Astrocyte (in vitro differentiated cells and primary cell): Measurements from ENCODE around the gene SLC16A12. TPM values are rescaled to one million over a fixed set of nuclear protein-coding genes. Genes with fewer than 3 reads are reported as not detected.

ENCODE experiments used
- DNase-seq: peaks from one replicate; pipeline ENCODE4 v3.0.0-alpha.2; 2010; ENCODE audit warnings: low read depth
- FAIRE-seq: peaks from 2 replicates; lab custom pipeline; 2011; peaks lifted over from hg19 to GRCh38; lab: Jason Lieb, UNC
- H2AFZ ChIP-seq: 2 replicates; pipeline ENCODE4 v1.6.0; 2012; ENCODE audit warnings: low read depth, low read length, inconsistent platforms
- H3K27ac ChIP-seq: 2 replicates; pipeline ENCODE4 v1.5.1; 2011; ENCODE audit warnings: low read depth, low read length, inconsistent platforms
- H3K27me3 ChIP-seq: 2 replicates; pipeline ENCODE4 v1.6.0; 2011; ENCODE audit warnings: low read length, inconsistent platforms; ENCODE audit not compliant: insufficient read depth
- H3K36me3 ChIP-seq: 2 replicates; pipeline ENCODE4 v1.5.1; 2011; ENCODE audit warnings: low read length, inconsistent platforms; ENCODE audit not compliant: insufficient read depth
- H3K4me1 ChIP-seq: 2 replicates; pipeline ENCODE4 v1.5.1; 2011; ENCODE audit warnings: low read length, inconsistent platforms; ENCODE audit not compliant: insufficient read depth
- H3K4me2 ChIP-seq: 2 replicates; pipeline ENCODE4 v1.6.0; 2012; ENCODE audit warnings: low read length, inconsistent platforms
- H3K4me3 ChIP-seq: 2 replicates; pipeline ENCODE4 v1.5.1; 2011; ENCODE audit warnings: low read depth, mild to moderate bottlenecking, low read length, inconsistent platforms; ENCODE audit not compliant: insufficient read depth
- H3K79me2 ChIP-seq: 2 replicates; pipeline ENCODE4 v1.6.0; 2012; ENCODE audit warnings: mild to moderate bottlenecking, low read length, inconsistent platforms; ENCODE audit not compliant: insufficient read depth
- H3K9ac ChIP-seq: 2 replicates; pipeline ENCODE4 v1.6.0; 2012; ENCODE audit warnings: mild to moderate bottlenecking, low read length, inconsistent platforms
- H3K9me3 ChIP-seq: 2 replicates; pipeline ENCODE4 v1.5.1; 2012; ENCODE audit warnings: low read depth, mild to moderate bottlenecking, low read length, inconsistent platforms; ENCODE audit not compliant: insufficient read depth
- H4K20me1 ChIP-seq: 2 replicates; pipeline ENCODE4 v1.6.0; 2012; ENCODE audit warnings: low read length, inconsistent platforms; ENCODE audit not compliant: insufficient read depth
- H3K27ac Mint-ChIP-seq: one replicate; pipeline ENCODE4 v1.8.0; 2021; ENCODE audit warnings: mild to moderate bottlenecking, mixed read lengths; ENCODE audit not compliant: unreplicated experiment
- H3K27me3 Mint-ChIP-seq: one replicate; pipeline ENCODE4 v1.8.0; 2021; ENCODE audit warnings: low read depth, mixed read lengths; ENCODE audit not compliant: unreplicated experiment
- H3K36me3 Mint-ChIP-seq: one replicate; pipeline ENCODE4 v1.8.0; 2021; ENCODE audit warnings: low read depth, mixed read lengths; ENCODE audit not compliant: unreplicated experiment
- H3K4me1 Mint-ChIP-seq: one replicate; pipeline ENCODE4 v1.8.0; 2021; ENCODE audit warnings: low read depth, mixed read lengths; ENCODE audit not compliant: unreplicated experiment
- H3K4me3 Mint-ChIP-seq: one replicate; pipeline ENCODE4 v1.8.0; 2021; ENCODE audit warnings: mild to moderate bottlenecking, moderate library complexity, mixed read lengths; ENCODE audit not compliant: unreplicated experiment
- H3K9me3 Mint-ChIP-seq: one replicate; pipeline ENCODE4 v1.8.0; 2021; ENCODE audit warnings: mild to moderate bottlenecking, mixed read lengths; ENCODE audit not compliant: unreplicated experiment
- EZH2 ChIP-seq: IDR thresholded peaks from 2 replicates; pipeline ENCODE4 v1.6.1; 2012; ENCODE audit warnings: mild to moderate bottlenecking, low read length, inconsistent platforms; ENCODE audit not compliant: insufficient read depth
- total RNA-seq: library from RNA; stranded (reverse); gene quantifications from 2 replicates; pipeline ENCODE4 v1.2.1, GENCODE V29; 2021
- TF ChIP-seq, protein P1 (sequence below): IDR thresholded peaks from 2 replicates; pipeline ENCODE4 v1.5.1; 2011; ENCODE audit warnings: low read depth, mild to moderate bottlenecking, inconsistent platforms, low read length, moderate library complexity; ENCODE audit not compliant: insufficient read depth

The SLC16A12 gene
- total RNA-seq, 1 donor from 2014 or later = 0.59 TPM

DNA sequence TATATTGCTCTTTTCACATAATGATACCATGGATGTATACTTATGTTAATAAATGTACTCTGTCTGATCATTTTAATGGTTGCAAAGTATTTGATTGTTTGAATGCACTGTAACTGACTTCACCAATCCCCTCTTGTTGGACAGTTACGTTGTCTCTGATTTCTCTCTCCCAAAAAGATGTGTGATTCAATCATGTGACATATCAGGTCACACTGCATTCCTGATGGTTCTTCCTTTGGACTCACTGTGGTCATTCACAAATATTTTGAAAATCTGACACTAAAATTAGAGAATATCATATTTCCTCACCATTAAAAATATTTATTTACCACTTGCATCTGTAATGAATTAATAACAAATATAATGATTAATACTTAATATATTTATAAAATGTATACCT, 22.2 kb downstream of the SLC16A12 start:
- Histone ChIP-seq H3K9me3 (no peaks in the 10 kb centered on the region), H3K27ac (no peak overlapping the region), H3K9ac (no peak overlapping the region), H3K27me3 (no peaks in the 10 kb centered on the region), H3K79me2 (no peaks in the 10 kb centered on the region), H3K4me3 (no peak overlapping the region), H2AFZ (no peak overlapping the region), H4K20me1 (no peaks in the 10 kb centered on the region), H3K4me1 (peaks cover 25% of the 10 kb centered on the region), H3K4me2 (no peak overlapping the region), H3K36me3 (no peaks in the 10 kb centered on the region)
- no peak for TF ChIP-seq EZH2
- TF ChIP-seq, protein P1, sequence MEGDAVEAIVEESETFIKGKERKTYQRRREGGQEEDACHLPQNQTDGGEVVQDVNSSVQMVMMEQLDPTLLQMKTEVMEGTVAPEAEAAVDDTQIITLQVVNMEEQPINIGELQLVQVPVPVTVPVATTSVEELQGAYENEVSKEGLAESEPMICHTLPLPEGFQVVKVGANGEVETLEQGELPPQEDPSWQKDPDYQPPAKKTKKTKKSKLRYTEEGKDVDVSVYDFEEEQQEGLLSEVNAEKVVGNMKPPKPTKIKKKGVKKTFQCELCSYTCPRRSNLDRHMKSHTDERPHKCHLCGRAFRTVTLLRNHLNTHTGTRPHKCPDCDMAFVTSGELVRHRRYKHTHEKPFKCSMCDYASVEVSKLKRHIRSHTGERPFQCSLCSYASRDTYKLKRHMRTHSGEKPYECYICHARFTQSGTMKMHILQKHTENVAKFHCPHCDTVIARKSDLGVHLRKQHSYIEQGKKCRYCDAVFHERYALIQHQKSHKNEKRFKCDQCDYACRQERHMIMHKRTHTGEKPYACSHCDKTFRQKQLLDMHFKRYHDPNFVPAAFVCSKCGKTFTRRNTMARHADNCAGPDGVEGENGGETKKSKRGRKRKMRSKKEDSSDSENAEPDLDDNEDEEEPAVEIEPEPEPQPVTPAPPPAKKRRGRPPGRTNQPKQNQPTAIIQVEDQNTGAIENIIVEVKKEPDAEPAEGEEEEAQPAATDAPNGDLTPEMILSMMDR = no peak
- peaks cover 2% of the 10 kb centered on the region for H3K27me3 Mint-ChIP-seq
- FAIRE-seq (no peak), DNase-seq (no peak)
- peaks cover 27% of the 10 kb centered on the region for H3K4me1 Mint-ChIP-seq
- no peak overlapping the region for H3K27ac Mint-ChIP-seq
- H3K36me3 Mint-ChIP-seq = peaks cover 2% of the 10 kb centered on the region
- H3K9me3 Mint-ChIP-seq = peaks cover 4% of the 10 kb centered on the region
- no peak overlapping the region for H3K4me3 Mint-ChIP-seq

DNA sequence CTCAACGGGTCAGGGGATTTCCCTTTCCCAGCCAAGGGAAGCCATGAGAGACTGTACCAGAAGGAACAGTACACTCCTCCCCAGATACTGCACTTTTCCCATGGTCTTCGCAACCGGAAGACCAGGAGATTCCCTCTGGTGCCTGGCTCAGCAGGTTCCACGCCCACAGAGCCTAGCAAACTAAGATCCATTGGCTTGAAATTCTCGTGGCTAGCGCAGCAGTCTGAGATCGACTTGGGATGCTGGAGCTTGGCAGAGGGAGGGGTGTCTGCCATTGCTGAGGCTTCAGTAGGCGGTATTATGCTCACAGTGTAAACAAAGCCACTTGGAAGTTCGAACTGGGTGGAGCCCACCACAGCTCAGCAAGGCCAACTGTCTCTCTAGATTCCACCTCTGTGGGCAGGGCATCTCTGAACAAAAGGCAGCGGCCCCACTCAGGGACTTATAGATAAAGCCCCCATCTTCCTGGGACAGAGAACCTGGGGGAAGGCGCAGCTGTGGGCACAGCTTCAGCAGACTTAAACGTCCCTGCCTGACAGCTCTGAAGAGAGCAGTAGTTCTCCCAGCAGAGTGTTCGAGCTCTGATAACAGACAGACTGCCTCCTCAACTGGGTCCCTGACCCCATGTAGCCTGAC, 29.6 kb downstream of the SLC16A12 start:
- DNase-seq = no peak
- H3K27ac ChIP-seq = no peak overlapping the region
- H3K9ac ChIP-seq = no peak overlapping the region
- FAIRE-seq = no peak
- H3K4me3 ChIP-seq = no peak overlapping the region
- Mint-ChIP-seq H3K4me3 (no peak overlapping the region), H3K27me3 (peaks cover 5% of the 10 kb centered on the region), H3K27ac (no peak overlapping the region), H3K36me3 (no peaks in the 10 kb centered on the region), H3K9me3 (peaks cover 4% of the 10 kb centered on the region), H3K4me1 (peaks cover 10% of the 10 kb centered on the region)
- H3K4me2 ChIP-seq = no peak overlapping the region
- no peaks in the 10 kb centered on the region for H3K27me3 ChIP-seq
- no peak overlapping the region for H2AFZ ChIP-seq
- no peaks in the 10 kb centered on the region for H3K36me3 ChIP-seq
- peaks cover 15% of the 10 kb centered on the region for H3K4me1 ChIP-seq
- no peaks in the 10 kb centered on the region for H3K79me2 ChIP-seq
- H3K9me3 ChIP-seq = no peaks in the 10 kb centered on the region
- TF ChIP-seq, protein P1 = no peak
- H4K20me1 ChIP-seq = no peaks in the 10 kb centered on the region

DNA sequence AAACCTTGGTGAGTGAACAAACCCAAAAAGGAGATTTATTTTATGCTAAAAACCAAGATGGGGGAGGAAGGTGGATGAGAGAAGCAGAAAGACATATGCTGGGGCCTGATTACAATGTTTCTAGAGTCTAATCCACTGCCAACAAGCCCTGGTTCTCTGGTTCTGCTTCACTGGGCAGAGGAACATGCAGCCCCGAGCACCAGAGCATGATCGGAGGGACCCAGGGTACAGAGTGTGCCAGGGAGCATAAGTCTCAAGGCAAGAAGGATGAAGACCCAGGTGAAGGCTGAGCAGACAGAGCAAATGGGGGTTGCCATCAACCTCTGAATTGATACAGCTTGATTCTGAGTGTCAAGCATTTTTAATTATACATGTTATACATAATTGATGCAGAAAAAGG, 30.7 kb downstream of the SLC16A12 start:
- no peak overlapping the region for H3K27ac ChIP-seq
- peaks cover 5% of the 10 kb centered on the region for H3K27me3 Mint-ChIP-seq

More for the DNA sequence above, 30.7 kb downstream of the SLC16A12 start:
- no peaks in the 10 kb centered on the region for H3K36me3 ChIP-seq
- H3K9me3 ChIP-seq = no peaks in the 10 kb centered on the region
- TF ChIP-seq, protein P1 = no peak
- TF ChIP-seq EZH2 = no peak
- H3K4me3 Mint-ChIP-seq = no peak overlapping the region
- peaks cover 2% of the 10 kb centered on the region for H3K9me3 Mint-ChIP-seq
- no peaks in the 10 kb centered on the region for H3K36me3 Mint-ChIP-seq
- no peak overlapping the region for H2AFZ ChIP-seq
- H3K9ac ChIP-seq = no peak overlapping the region
- H3K27me3 ChIP-seq = no peaks in the 10 kb centered on the region
- no peak overlapping the region for H3K4me2 ChIP-seq
- no peaks in the 10 kb centered on the region for H4K20me1 ChIP-seq
- no peaks in the 10 kb centered on the region for H3K79me2 ChIP-seq
- no peak overlapping the region for H3K4me3 ChIP-seq
- DNase-seq (no peak), FAIRE-seq (no peak)
- H3K4me1 Mint-ChIP-seq = peaks cover 10% of the 10 kb centered on the region
- peaks cover 15% of the 10 kb centered on the region for H3K4me1 ChIP-seq
- no peak overlapping the region for H3K27ac Mint-ChIP-seq
